ENCODE data around the gene DUS2.

- TF ChIP-seq, protein P1, sequence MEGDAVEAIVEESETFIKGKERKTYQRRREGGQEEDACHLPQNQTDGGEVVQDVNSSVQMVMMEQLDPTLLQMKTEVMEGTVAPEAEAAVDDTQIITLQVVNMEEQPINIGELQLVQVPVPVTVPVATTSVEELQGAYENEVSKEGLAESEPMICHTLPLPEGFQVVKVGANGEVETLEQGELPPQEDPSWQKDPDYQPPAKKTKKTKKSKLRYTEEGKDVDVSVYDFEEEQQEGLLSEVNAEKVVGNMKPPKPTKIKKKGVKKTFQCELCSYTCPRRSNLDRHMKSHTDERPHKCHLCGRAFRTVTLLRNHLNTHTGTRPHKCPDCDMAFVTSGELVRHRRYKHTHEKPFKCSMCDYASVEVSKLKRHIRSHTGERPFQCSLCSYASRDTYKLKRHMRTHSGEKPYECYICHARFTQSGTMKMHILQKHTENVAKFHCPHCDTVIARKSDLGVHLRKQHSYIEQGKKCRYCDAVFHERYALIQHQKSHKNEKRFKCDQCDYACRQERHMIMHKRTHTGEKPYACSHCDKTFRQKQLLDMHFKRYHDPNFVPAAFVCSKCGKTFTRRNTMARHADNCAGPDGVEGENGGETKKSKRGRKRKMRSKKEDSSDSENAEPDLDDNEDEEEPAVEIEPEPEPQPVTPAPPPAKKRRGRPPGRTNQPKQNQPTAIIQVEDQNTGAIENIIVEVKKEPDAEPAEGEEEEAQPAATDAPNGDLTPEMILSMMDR (IDR thresholded peaks at IDR 0.05): no peak
- TF ChIP-seq POLR2A (IDR thresholded peaks at IDR 0.05) (no peak), POLR2AphosphoS5 (IDR thresholded peaks at IDR 0.05) (no peak)
Observed at GRCh38 chr16:68078701-68079375, 55.8 kb downstream of the DUS2 start.

All from gastroesophageal sphincter (tissue), 3 donors.